Lung (tissue), 12 donors: ENCODE data around the gene STT3B. TPM values are rescaled to one million over a fixed set of nuclear protein-coding genes. Genes with fewer than 3 reads are reported as not detected.

Experiments used
- ATAC-seq: fragments of 200-7000 bp; cut with Tn5 transposase; one replicate; pipeline ENCODE4 v1.9.1; 2020; ENCODE audit warnings: moderate number of reproducible peaks; ENCODE audit not compliant: insufficient read depth, low FRiP score
- DNase-seq, 3 donors: peaks; one replicate each; pipeline ENCODE4 v3.0.0-alpha.2; 2013 to 2017
- H3K27ac ChIP-seq, 2 donors: one replicate each; pipeline ENCODE4 v1.5.1; 2013; ENCODE audit warnings: mild to moderate bottlenecking in 2 of 2, moderate library complexity in 2 of 2, control low read depth in 1 of 2, inconsistent platforms in 1 of 2, low read depth in 1 of 2, low read length in 1 of 2
- H3K27me3 ChIP-seq, 3 donors: one replicate each; pipeline ENCODE4 v1.5.1; 2013; ENCODE audit warnings: low read length in 2 of 3; ENCODE audit not compliant: control insufficient read depth in 3 of 3, insufficient read depth in 3 of 3
- H3K36me3 ChIP-seq, 4 donors: one replicate each; pipeline ENCODE4 v1.5.1; 2013; ENCODE audit warnings: low read length in 4 of 4, mild to moderate bottlenecking in 1 of 4, moderate library complexity in 1 of 4; ENCODE audit not compliant: control insufficient read depth in 4 of 4, insufficient read depth in 4 of 4
- H3K4me1 ChIP-seq, 5 donors: one replicate each; pipeline ENCODE4 v1.5.1; 2013; ENCODE audit warnings: low read length in 5 of 5, mild to moderate bottlenecking in 2 of 5, moderate library complexity in 1 of 5; ENCODE audit not compliant: control insufficient read depth in 5 of 5, insufficient read depth in 5 of 5
- H3K4me3 ChIP-seq: one replicate; pipeline ENCODE4 v1.5.1; 2013; ENCODE audit warnings: mild to moderate bottlenecking, control low read depth, moderate library complexity
- H3K9ac ChIP-seq, 2 donors: one replicate each; pipeline ENCODE4 v1.5.1; 2013; ENCODE audit warnings: low read length in 2 of 2, control low read depth in 1 of 2; ENCODE audit not compliant: insufficient read depth in 1 of 2
- H3K9me3 ChIP-seq, 4 donors: one replicate each; pipeline ENCODE4 v1.5.1; 2013; ENCODE audit warnings: low read length in 3 of 4, mild to moderate bottlenecking in 1 of 4, moderate library complexity in 1 of 4; ENCODE audit not compliant: control insufficient read depth in 4 of 4, insufficient read depth in 3 of 4
- CTCF ChIP-seq: IDR thresholded peaks from 2 replicates; pipeline ENCODE4 v1.5.1; 2012; ENCODE audit warnings: mild to moderate bottlenecking; ENCODE audit errors: control extremely low read depth, extremely low read depth
- WGBS, 2 donors: extraction: QIAGEN DNeasy Blood & Tissue Kit; methylation state at CpG; one replicate each; pipeline ENCODE4 v1.1.7; 2013; 5-methylcytosine and 5-hydroxymethylcytosine counted together
- polyA plus RNA-seq, 2 donors: library from polyadenylated mRNA; stranded (reverse); fragments of 200-250 nt; gene quantifications; one replicate each; pipeline ENCODE4 v1.2.1, GENCODE V29; 2013
- total RNA-seq, 2 donors: library from RNA; depleted of rRNA in 1 of 2; stranded (reverse); fragments of >200 nt in 1 of 2; gene quantifications; one replicate each; pipeline ENCODE4 v1.2.1, GENCODE V29; 2014 to 2021
- donor health status: control.
- donor health status: control.
- donor health status: Bipolar disorder and iron deficiency.
- donor health status: healthy.
- donor health status: DM: yes; HTN: yes; CAD: no.

STT3B gene
- total and polyA plus RNA-seq, 4 donors, result 39.3 to 217 (median 85.5) TPM

GRCh38 chr3:31653464-31653863 lies 120.7 kb downstream of the STT3B start:
- Histone ChIP-seq H3K9ac (no peak overlapping the region), H3K9me3 (peaks cover 7 to 39% (median 15%) of the 10 kb centered on the region in 4 donors), H3K27me3 (no peaks in the 10 kb centered on the region), H3K36me3 (peaks cover 0 to 5% (median under 1%) of the 10 kb centered on the region in 4 donors), H3K4me1 (no peaks in the 10 kb centered on the region), H3K4me3 (no peak overlapping the region), H3K27ac (no peak overlapping the region)
- ATAC-seq (no peak), DNase-seq (no peak)
- TF ChIP-seq CTCF, result no peak
- WGBS, 2 donors, result 92 to 95% methylated on average over 1 of the region's 1 CpG

GRCh38 chr3:31654998-31655397 lies 122.3 kb downstream of the STT3B start:
- ATAC-seq, result no peak
- TF ChIP-seq CTCF, result no peak
- no peak overlapping the region for H3K27ac ChIP-seq
- H3K4me1 ChIP-seq, result no peaks in the 10 kb centered on the region
- H3K4me3 ChIP-seq, result no peak overlapping the region
- peaks cover 0 to under 1% (median 0%) of the 10 kb centered on the region in 4 donors for H3K36me3 ChIP-seq
- no peak overlapping the region for H3K9ac ChIP-seq
- H3K27me3 ChIP-seq, result no peaks in the 10 kb centered on the region
- no peak for DNase-seq
- H3K9me3 ChIP-seq, result peaks cover 3 to 32% (median 10%) of the 10 kb centered on the region in 4 donors

- Histone ChIP-seq H3K9me3 (peaks cover 0 to 11% (median 6%) of the 10 kb centered on the region in 4 donors), H3K9ac (no peak overlapping the region), H3K36me3 (no peaks in the 10 kb centered on the region), H3K4me3 (no peak overlapping the region), H3K27ac (no peak overlapping the region), H3K4me1 (peaks cover 0 to 4% (median 0%) of the 10 kb centered on the region in 5 donors), H3K27me3 (no peaks in the 10 kb centered on the region)
- no peak for TF ChIP-seq CTCF
- ATAC-seq, result no peak
- DNase-seq, result no peak
Measured at GRCh38 chr3:31659246-31659645, 126.5 kb downstream of the STT3B start.

- peaks cover 0 to 12% (median 0%) of the 10 kb centered on the region in 5 donors for H3K4me1 ChIP-seq
- H3K27me3 ChIP-seq, result no peaks in the 10 kb centered on the region
- TF ChIP-seq CTCF, result no peak
- 57 to 61% methylated on average over 5 of the region's 5 CpGs for WGBS, 2 donors
- H3K4me3 ChIP-seq, result no peak overlapping the region
- DNase-seq (no peak), ATAC-seq (no peak)
- no peaks in the 10 kb centered on the region for H3K36me3 ChIP-seq
- no peak overlapping the region for H3K9ac ChIP-seq
- H3K9me3 ChIP-seq, result peaks cover 0 to 5% (median 0%) of the 10 kb centered on the region in 4 donors
- H3K27ac ChIP-seq, result no peak overlapping the region
Measured at GRCh38 chr3:31661286-31661685, 128.6 kb downstream of the STT3B start.
